T-helper 9 cell (primary cell): ENCODE measurements around the gene TMEM138.
"Not testable (repeated sequence)": the region's sequence is repeated elsewhere in the genome, so short reads cannot be mapped to it uniquely, and the experiment has no call there.

ENCODE experiments used
- DNase-seq: peaks from one replicate; pipeline ENCODE4 v3.0.0-alpha.2; 2020

TMEM138 gene

DNA sequence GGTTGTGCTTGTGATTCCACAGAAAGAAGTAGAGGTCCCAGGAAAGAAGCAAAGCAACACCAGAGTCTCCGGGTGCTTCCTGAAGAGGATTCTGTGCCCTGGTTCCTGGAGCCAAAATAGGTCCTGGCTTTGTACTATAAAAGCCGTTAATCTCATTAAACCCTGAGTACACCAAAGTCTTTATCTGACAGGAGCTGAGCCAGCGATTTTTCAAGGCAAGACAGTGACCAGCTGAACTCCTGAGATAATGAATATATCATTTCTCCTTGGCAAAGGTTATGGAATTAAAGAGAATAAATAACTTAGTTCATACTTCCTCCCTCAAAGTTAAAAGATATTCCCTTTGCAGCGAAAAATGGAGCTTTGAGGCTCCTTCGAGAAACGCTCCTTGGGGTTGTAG is 5.2 kb downstream of the TMEM138 start:
- no peak for DNase-seq

DNA sequence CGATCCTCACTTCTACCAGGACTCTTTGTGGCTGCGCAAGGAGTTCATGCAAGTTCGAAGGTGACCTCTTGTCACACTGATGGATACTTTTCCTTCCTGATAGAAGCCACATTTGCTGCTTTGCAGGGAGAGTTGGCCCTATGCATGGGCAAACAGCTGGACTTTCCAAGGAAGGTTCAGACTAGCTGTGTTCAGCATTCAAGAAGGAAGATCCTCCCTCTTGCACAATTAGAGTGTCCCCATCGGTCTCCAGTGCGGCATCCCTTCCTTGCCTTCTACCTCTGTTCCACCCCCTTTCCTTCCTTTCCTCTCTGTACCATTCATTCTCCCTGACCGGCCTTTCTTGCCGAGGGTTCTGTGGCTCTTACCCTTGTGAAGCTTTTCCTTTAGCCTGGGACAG is 6.5 kb downstream of the TMEM138 start:
- no peak for DNase-seq

DNA sequence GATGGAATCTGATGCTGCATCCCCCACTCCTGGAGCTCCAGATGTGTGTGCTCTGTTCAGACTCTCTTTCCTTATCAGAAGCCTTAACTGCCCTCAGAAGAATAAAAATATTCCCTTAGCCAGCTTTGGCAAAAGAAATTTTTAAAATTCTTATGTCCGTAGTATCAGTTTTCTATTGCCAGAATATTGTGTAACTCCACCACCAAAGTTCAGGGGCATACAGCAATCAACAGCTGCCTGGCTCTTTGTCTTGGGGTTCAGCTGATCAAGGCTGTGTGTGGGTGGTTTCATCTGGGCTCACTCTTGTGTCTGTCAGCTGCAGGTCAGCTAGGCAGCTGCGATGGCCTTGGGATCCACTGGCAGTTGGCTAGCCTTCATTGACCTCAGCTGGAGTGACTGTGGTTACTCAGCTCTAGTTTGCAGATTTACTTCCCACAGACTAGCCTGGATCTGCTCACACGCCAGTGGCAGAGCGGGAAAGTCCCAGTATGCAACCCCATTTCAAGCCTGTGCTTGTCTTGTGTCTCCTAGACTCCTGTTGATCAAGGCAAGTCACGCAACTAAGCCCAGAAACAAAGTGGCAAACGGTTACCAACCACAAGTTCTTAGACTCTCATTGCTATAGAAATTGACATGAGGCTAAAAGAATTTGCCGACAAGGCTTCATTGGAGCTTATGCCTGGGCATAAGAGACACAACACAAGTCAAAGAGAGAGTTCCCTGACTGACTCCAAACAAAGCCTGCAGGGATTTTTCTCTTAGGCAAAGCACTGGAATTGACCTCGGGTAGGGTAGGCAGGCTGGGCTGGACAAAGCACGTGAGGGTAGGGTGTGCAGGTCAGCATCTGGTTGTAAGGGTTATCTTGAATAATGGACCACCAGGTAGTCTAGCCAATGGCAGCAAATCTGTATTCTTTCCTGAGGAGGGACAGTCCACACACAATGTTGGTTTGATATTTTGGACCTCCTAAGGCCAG is 7.5 kb downstream of the TMEM138 start:
- no peak for DNase-seq

DNA sequence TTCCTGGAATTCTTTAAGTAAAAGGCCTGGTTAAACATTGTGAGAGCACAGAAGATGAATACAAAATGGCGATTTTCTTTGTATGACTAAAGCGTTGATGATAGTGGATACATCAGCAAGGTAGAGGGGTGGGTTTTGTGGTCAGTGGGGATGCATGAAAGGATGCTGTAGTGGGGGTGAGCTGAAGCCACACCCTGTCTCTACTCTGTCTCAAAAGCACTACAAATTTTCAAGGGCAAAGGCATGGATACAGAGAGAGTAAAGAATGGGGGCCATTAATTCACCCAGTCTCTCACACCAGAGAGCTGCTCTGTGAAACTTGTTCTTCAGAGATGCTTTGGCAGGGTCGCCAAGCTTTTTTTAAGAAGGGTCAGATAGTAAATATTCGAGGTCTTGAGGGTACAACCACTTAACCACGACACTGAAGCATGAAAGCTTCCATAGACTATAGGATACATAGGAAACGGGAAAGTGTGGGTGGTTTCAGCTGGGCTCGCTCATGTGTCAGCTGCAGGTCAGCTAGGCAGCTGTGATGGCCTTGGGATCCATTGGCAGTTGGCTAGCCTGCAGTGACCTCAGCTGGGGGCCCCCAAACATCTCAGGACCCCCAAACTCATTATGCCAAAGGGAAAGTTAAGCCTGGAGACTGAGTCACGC is 8.3 kb downstream of the TMEM138 start:
- DNase-seq = no peak

DNA sequence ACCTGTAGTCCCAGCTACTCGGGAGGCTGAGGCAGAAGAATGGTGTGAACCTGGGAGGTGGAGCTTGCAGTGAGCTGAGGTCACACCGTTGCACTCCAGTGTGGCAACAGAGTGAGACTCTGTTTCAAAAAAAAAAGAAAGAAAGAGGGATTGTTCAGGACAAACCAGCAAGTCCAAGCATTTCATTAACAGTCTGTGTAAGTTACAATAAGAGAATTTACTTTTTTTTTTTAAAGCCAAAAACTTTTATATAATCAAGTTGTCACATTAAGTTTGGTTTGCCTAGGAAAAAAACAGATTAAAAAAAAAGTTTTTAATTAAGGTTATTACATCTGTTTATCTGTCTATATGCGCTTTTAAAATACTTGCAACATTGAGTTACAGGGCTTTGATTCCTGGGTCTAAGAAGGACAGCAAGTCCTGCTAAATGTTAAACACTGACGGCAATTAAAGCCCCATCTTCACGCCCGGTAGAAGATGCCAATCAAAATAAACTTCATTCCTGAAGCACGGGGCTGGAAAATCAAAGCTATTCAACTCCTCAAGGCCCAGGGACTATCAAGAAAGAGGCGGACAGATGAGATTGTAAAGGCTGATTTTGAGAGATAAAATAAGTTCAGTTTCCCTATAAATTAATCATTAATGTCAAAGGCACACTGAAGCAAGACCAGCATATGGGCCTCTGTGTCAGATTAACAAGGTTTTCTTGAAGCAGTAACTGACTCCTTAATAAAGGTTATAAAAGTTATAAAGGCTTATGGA is 10.7 kb downstream of the TMEM138 start:
- no peak for DNase-seq

DNA sequence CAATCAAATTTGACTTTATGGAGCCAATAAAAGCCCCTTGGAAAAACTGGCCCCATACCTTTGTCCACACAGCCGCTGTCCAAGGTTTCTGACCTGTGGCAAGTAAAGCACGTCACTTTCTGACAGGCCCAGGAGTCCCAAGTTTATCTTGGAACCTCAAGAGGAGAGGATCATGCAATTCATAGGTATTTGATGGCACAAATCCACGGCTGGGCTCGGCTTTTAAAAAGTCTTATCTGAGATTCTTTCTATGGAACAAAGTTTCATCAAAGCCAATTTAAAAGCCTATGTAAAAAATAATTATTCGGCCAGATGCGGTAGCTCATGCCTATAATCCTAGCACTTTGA is 13.6 kb downstream of the TMEM138 start:
- DNase-seq = no peak

DNA sequence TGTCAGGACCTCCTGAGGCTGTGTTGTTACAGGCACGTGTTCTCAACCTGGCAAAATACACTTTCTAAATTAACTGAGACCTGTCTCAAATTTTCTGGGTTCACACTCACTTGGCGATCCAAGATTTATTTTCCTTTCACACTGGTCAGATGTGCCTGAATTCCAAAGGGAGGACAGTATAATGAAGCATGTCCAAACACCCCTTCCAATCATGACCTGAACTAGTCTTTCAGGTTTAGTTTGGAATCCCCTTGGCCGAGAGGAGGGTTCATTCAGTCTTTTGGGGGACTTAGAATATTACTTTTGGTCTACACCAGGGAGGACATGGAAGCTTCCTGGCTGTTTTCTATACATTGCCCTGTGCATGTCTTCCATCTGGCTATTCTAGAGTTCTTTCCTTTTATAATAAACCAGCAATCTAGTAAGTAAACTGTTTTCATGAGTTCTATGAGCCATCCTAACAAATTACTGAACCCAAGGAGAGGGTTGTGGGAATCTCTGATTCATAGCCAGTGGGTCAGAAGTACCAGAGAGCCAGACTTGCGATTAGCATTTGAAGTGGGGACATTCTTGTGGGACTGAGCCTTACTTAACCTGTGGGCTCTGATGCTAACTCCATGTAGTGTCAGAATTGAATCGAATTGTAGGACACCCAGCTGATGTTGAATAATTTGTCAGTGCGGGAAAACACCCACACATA is 15.4 kb downstream of the TMEM138 start:
- DNase-seq = no peak

DNA sequence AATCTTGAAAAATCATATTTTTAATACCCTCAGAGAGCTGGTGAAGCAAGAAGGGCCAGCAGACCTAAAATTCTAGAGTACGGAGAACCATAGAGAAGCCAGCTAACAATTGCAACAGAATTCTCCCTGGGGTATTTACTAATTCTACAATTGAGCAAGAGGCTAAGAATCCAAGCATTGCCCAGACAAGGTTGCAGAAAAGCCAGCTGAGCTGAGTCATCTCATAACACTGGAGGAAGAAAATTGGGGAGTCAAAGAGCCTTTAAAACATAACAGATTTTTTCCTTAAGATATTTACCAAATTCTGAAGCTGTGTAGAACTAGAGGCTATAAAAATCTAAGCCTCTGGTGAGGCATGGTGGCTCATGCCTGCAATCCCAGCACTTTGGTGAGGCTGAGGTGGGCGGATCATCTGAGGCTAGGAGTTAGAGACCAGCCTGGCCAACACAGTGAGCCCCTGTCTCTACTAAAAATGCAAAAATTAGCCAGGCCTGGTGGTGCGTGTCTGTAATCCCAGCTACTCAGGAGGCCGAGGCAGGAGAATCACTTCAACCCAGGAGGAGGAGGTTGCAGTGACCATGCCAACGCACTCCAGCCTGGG is 16.6 kb downstream of the TMEM138 start:
- no peak for DNase-seq

DNA sequence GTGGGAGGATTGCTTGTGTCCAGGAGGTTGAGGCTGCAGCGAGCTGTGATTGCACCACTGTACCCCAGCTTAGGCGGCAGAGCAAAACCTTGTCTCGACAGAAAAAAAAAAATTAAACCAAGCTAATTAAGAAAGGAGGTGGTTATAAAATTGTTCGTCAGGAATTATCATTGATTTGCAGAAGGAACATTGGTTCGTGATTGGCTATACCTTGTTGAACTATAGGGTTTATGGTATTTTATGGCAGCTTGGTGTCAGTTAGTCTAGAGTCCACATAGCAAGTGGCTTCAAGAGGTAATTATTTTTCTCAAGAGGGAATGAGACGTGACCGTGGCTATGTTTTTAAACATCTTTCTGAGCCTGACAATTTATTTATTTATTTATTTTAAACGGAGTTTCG is 18.7 kb downstream of the TMEM138 start:
- no peak for DNase-seq

DNA sequence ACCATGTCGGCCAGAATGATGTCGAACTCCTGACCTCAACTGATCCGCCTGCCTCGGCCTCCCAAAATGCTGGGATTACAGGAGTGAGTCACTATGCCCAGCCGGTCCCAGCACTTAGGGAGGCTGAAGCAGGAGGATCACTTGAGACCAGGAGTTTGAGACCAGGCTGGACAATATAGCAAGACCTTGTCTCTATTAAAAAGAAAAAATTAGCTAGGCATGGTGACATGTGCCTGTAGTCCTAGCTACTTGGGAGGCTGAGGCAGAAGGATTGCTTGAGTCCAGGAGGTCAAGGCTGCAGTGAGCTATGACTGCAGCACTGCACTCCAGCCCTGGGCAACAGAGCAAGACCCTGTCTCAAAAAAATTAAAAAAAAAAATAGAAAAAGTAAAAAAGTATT is 21.7 kb downstream of the TMEM138 start:
- DNase-seq = not testable (repeated sequence)

DNA sequence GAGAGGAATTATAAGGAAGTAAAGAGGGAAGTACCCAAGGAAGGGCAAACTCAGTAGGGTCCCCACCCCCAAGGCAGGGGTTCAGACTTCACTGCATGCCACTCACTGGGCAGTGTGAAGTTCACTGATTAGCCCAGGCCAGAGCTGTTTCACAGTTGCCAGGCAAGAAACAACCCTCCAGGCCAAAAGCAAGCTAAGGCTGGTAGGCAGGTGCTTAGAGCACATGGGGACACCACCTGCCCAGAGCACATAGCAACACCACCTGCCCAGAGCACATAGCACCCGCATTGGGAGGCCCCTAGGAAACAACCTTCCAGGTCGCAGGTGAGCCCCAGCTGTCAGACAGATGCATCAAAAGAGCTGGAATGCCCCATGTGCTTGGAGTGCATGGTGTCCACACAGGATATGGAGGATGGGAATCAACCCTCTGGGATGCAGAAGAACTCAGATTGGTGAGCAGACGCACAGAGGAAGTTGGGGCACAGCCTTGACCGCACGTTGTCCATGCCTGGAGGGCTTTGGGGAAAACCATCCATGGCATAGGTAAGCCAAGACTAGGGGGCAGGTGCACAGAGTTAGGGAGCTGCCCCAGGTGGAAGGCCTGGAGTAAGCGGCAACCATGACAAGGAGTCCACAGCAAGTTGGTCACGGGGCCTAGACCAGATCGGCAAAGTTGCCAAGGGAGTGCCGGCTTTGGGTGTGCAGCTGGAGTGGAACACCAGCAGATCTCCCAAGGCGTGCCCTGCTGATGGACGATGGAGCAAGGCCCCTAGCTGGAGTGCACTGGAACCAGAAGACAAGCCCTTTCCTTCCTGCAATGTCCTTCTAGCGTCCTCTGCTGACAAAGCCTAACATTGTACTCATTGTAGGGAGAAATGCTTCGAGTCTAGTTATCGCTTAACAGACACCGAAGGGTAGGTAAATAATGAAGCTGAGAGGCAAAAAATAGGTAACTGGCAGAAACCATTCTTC is 22.4 kb downstream of the TMEM138 start:
- DNase-seq = no peak

DNA sequence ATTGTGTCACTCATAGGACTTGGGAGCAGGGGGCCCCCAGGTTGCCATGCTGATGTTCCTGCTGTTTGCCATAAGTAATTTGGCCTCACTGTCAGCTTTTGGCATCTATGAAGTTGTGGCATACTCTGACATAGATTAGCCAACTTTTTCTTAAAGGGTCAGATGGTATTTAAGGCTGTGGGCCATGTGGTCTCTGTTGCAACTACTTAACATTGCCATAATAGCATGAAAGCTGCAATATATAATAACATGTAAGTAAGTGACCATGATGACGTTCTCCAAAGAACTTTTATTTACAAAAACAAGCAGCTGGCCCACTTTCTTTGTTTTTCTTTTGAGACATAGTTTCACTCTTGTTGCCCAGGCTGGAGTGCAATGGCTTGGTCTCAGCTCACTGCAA is 28.0 kb downstream of the TMEM138 start:
- no peak for DNase-seq

DNA sequence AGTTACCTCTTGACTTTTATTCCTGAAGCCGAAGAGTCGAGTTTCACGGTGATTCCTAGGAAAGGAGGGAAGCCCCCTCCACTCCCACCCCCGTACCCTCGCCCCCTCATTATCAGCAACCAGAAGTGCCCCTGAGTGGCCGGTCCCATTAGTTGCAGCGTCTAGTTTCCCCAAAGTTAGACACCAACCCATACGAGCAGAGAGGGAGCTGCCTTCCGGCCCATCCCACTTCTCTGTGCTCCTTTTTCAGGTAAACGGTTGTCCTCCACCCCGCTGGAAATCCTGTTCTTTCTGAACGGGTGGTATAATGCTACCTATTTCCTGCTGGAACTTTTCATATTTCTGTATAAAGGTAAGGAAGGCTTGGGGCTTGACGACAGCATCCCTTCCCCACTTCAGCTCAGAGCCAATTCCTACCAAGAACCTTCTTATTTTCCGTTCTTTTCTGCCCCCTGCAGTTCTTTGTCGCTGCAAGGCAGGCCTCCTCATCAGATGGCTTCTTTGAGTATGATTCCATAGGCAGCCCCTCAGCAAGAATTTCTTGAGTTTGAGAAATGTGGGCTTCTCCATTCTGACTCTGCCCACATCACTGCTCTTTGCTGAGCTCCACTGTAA is 30.9 kb downstream of the TMEM138 start:
- DNase-seq = no peak

DNA sequence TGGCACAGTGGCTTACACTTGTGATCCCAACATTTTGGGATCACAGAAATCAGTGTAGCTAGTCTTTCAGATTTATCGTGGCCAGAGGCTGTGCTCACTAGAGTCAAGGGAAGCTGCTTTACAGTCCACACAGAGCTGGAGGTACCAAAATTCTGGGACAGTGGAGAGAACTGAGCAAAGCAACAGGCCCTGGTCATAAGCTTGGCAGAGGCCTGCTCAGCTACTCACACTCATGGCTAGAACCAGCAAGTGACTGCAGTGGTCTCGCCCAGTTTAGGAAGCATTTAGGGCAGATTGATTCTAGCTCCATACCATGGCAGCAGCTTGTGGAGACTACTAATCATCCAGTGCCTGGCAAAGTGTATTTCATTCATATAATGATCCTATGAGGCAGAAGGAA is 39.0 kb downstream of the TMEM138 start:
- DNase-seq = no peak

DNA sequence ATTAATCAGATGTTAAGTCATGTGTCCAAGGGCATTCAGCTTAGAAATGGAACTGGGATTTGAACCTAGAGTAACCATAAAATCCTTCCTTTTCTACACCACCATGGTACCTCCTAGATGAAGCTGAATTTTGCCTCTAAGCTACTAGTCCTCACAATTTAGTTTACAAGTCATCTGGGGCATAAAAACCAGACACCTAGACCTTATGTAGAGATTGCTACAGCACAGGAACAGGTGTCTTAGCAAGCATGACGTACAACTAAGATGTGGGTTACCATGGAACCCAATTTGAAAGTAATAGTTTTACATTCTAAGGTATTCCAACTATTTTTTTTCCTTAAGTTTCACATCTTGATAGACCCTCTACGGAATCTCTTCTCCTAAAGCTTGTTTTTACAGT is 39.4 kb downstream of the TMEM138 start:
- no peak for DNase-seq

DNA sequence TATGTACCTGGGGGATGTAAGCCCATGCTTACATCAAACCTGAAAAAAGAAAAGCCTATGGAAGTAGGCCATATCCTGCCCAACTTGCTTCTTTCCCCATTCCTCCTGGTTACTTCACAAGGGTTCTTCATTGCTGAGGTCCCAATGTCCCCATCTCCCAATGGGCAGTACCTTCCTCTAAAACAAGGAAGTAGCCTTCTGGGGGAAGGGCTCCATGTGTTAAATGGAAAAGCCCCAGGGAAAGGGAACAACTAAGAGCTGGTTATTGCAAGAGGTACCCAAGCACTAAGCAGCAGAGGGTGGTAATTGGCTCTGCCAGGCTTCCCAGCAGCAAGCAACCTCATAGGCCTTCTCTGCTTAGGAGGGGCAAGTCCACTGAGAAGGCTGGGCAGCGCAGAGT is 41.5 kb downstream of the TMEM138 start:
- DNase-seq = no peak

DNA sequence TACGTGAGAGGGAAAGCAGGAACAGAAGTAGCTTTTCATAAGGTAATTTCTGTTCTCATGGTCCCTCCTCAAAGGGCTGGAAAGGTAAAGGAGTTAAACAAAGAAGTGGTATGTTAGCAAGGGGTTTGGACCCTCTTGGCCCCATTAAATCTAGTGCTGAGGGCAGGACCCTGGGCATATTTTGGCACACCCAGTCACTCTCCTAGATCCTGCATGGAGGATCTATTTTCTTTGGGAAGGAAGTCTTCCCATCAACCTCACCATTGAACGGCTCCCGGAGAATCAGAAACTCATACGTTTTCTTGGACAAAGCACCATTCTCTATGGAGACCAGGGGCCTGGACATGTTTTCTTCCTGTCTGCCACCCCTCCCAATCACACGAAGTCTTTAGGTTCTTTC is 41.9 kb downstream of the TMEM138 start:
- DNase-seq = no peak

DNA sequence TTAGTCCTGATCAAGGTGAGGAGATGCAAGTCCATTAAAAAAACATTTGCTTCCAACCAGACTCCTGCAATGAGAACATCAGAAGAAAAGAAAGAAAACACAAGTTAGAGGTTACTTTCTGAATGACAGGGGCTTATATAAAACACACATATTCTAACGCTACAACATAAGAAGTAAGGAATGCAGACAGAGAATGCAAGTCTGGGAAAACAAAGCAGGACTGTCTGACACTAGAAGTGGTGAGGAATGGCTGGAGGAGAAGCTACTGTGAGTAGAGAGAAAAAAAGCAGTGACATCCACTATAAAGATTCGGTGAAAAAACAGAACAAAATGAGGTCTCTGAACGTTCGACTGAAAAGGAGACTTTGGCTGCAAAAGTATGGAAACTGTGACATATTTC is 42.5 kb downstream of the TMEM138 start:
- no peak for DNase-seq

DNA sequence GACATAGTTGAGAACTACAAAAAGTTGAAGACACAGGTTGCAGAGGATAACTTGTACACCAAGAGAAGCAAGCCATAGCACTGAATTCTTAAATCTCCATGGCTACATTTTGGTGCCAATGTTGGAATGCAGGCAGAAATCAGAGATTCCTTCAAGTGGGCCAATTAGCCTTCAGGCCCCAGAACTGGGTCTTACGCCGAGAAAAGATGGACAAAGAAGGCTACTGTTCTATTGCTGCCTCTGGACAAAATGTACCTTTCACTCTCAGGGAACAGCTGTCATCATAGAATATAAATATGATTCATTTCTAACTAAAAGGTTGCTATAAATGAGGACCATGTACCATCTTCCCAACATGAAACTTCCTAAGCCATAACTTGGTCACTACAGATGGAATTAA is 43.9 kb downstream of the TMEM138 start:
- no peak for DNase-seq

DNA sequence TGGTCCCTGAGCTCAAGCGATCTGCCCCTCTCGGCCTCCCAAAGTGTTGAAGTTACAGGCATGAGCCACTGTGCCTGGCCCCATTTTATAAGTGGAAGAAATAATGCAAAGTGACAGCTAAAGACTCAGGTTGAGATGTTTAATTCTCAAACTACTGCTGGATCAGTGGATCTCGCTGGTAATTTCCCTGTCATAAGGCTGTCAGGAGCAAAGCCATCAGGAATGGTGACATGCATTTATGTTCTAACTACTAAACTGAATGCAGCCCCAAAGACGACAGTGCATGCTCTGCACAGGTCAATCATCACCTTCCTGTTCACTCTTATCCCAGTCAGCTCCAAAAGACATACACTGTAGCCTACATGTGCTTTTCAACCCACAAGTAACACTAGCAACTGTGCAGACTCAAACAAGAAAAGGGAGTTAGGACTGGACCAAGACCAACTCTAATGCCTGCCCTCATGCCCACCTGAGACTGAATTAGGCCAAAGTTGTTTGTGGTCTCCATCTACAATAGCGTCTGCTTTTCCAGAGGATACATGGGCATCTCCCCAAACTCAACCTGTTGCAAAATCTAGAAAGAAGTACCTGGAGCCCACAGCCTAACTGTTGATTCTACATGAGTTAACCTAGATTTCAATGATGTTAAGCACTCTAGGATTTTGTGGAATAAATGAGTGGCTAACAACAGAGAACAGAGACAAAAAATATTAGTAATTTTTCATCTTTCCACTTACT is 45.0 kb downstream of the TMEM138 start:
- no peak for DNase-seq
